Activated CD4-positive, alpha-beta T cell treated with anti-CD3 and anti-CD28 coated beads, Interleukin-2, amount 50 U/mL, for 4 hours (primary cell): ENCODE measurements around the gene KCTD1.

Experiments
- DNase-seq, 2 experiments: peaks; one replicate each; pipeline ENCODE4 v3.0.0-alpha.2; 2020

Gene KCTD1

DNA sequence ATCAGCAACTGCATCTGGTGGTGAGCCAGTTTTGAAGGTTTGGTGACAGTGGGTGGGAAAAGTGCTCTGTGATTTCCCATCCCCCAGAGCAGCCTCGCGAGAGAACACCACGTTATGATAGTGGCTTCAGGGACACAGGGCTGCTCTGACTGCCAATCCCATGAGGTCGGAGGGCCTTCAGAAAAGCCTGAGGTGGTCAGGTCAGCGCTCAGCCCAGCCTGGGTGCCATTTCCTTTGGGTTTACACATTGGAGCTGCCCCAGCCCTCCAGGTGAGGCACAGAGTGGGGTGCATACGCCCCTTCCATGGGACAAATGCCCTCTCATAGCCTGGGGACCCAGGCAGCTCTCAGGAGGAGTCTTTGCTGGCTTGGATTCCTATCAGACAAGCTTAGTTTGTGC is 126.8 kb downstream of the KCTD1 start:
- no peak for DNase-seq

DNA sequence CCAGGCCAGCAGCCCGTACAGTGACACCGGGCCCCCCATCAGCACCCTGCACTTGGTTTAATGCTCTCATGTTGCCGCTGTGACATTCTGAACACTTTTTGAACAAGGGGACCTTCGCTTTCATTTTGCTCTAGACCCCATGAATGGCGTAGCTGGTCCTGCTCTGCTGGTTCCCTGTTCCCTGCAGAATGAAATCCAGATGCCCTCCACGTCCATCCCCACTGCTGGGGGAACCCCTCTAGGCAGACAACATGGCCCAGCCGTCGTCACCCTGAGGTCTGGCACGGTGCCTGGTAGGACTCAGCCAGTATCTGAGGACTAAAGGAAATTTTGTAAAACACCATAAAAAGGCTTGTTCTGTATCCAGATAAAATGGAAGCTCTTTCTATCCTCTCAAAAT is 128.6 kb downstream of the KCTD1 start:
- DNase-seq = no peak

DNA sequence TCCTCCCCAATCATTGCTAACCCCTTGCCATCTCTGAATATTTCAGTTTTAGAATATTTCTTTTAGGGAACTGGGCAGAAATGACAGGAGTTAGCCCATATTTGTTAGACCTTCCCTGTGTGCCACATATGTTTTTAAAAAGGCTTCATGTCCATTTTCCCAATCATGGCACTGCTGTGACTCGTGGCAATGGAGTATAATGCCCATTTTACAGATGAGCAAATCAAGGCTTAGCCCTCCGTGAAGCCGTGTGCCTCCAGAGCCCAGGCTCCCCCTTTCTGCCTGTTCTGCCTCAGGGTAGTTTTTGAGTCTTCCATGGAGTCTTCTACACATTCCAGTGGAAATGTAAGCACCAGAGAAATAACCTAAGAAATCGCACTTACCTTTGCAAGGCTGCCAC is 130.1 kb downstream of the KCTD1 start:
- no peak for DNase-seq

DNA sequence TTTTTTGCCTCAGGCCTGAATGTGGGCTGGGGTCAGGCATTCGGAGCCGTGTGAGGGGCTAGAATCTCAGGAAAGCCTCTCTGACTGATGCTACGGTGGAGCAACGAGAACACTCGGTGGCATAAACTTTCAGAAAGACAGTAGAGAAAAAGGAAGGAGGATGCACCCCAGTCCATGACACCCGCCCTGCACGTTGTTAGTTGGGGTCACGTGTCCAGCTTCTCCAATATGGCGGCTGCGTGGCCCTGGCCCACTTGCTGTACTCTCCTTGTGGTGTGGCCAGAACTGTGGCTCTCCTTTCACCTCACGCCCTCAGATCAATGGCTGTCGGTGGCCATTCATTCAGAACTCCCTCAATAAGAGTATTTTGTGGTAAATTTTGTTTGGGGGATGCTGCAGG is 131.2 kb downstream of the KCTD1 start:
- DNase-seq = no peak

DNA sequence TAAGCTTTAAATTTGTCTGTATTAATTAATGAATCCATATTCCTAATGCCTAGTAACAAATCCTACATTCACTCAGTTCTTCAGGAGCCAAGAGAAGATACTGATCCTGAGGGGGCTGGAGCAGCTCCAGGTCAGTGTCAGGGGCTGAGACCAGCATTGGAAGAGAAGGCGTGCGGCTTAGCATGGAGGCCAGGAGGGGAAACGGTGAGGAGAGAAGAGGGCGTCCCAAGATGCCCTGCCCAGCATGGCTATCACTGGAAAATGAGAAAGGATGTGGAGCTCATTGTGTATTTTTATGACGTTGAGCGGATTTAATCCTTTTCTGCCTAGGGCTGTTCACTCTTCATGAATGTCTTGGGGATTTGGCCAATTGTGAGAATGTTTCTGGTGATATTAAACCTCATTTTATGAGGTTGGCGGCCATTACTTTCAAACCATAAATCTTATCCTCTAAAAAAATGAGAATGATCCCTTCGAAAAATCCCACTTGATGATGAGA is 131.7 kb downstream of the KCTD1 start:
- DNase-seq = no peak

DNA sequence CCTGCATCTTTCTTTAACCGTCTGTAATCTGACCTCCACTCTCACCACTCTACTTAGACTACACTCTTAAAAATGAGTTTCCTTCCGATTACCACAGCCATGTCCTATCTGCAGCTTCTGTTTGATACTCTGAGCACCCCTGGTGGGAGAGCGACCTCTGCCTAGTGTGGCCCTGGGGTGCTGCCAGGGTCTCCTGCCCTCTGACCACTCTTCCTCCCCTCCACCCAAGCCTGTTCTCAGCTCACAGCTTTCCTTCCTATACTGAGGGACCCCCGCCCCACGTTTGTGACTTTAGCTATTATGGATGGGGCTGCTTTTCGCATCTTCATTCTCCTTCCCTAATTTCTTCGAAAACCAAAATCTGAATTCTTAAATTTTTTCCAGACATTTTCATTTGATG is 132.7 kb downstream of the KCTD1 start:
- DNase-seq = no peak

DNA sequence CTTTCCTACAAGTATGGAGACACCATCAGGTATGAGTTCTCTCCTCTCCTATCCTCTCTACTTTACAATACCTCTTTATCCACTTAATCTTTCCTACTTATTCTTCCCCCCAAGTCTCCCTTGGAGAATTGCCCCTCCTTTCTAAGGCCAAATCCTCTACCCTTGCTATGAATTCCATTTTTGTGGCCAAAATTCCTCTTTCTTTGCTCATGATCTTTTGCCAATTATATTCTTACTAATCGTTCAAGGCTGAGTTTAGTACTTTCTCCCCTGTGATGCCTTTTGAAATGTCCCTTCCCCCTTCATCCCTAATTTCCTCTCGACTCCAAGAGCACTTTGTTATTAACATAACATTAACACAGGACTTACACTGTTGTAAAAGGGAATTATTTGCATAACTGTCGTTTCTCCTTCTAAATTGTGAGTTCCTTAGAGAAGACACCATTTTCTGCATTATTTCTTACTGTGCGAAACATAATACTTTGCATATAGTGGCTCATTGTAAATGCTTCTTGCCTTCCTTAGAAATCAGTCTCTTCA is 133.4 kb downstream of the KCTD1 start:
- no peak for DNase-seq

DNA sequence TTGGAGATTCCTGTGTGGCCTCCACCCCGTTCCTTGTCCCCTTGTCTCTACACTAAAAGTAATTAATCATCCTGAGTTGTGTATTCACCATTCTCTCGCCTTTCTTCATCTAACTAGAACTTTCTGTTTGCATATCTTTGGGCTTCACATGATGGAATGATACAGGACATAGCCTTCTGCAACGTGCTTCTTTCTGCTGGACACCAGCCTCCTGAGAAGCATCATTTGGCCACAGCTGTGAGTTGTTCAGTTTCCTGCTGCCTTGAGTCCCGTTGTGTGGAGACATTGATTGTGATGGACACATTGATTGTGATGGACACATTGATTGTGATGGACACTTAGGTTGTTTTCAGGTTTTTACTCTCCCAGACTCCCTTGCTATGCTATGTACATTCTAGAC is 139.3 kb downstream of the KCTD1 start:
- no peak for DNase-seq

DNA sequence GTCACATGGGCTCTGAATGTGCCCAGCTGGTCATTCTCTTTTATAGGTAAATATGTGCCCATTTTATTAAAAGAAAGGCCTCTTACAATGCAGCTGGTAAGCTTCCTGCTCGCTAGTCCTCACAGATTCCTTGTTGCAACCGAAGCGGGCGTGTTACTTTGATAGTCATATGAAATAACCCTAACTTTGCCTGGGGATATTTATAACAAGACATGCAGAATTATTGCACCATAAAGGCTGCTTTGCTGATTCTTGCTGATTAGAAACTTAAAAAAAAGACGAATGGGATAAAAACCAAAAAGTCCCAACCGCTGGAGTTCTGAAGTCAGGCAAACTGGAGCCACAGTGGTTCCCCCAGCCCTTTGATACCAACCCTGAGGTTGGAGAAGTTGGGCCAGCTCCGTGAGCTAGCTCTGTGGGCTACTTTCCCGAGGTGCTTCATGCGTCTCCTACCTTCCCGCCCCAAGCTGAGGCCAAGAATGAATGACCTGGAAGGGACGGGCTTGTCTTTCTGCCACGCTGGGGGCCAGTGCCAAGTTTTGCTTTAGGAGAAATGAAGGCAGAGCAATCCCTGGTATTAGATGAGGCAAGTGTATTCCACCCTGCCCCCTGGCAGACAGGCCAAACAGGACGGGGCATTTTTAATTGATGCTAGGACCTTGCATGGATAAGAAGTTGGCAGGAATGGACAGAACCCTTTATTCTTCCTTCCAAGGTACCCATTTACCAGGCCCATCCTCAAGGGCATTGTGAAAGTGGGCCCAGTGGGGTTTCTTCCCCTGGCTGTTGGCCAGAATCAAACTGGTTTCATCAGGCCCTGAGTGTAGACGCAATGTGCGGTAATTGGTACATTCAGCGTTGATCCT is 140.4 kb downstream of the KCTD1 start:
- DNase-seq = no peak

DNA sequence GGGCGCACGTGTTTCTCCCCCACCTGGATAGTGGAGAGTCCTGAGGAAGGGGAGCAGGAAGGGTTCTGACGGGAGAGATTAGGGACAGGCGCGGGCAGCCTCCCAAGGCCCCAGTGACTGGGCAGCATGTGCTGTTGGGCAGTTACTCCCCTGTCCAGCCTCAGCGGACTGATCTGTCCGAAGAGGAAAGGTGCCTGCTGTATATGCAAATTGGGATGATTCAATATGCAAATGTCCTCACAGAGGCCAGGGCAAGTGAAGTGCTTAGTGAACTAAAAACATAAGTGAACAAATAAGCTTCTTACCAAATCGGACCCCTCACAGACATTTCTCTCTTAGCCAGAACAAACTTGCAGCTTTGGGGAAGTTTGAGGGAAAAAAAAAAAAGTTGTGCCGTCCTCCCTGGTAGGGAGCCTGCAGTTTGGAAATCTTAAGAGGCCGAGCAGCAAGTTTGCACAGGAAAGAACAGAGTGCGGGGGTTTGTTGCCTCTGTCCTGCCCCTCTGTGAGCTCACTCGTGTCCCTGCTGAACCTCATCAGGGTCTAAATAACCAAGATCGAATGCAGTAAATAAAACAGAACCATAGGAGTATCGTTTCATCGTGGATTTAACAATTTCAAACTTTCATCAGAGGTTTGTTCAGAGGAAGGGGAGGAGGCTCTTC is 141.4 kb downstream of the KCTD1 start:
- DNase-seq = no peak

DNA sequence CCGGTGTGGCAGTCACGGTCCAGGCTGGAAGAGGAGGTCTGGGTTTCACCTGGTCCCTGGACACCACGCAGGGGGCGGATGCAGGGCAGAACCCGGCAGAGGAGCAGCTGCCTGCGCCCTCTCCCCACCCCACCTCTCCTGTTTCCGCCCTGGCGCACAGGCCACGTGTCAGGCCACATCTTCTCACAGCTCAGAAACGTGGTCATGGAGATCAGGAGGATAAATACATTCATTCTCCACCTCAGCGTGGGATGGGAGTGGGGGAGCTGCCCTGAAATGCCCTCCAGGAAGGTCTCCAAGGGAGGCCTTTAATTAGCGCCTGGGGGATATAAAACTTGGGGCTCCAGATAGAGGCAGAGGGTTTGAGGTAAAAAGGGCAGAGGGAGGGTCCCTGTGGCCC is 142.0 kb downstream of the KCTD1 start:
- no peak for DNase-seq

DNA sequence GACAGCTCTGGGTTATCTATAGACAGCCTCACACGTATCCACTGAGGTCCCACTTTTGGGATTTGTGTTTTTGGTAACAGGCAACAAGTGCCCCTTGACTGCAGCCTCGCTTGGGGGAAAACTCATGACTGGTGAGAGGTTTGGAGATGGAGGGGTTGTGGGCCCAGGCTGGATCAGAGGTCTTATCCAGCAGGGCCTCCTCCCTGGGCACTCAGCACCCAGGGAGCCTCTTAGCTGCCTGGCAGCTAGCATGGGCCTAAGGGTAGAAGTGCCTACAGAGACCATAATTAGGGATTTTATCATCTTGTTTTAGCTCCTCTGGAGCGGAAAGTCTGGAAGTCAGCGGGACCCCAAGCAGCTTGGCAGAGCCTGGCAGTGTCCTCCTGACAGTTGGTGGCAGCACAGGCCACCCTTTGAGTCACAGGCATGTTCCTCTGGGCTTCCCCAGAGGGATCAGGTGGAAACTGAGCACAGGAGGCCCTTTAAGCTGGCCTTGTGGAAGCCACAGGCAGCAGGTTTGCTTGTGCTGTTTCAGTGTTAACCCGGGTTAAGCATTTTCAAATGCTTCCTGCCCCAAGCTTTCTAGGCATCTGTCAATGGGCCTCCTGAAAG is 143.1 kb downstream of the KCTD1 start:
- DNase-seq = no peak
